CD4-positive, alpha-beta T cell treated with Interleukin-12 subunit alpha and Interleukin-12 subunit beta, for 1 hour (primary cell): ENCODE results near the gene CHMP3.

Experiments used
- DNase-seq: peaks from one replicate; pipeline ENCODE4 v3.0.0-alpha.2; 2020

CHMP3 gene

GRCh38 chr2:86461042-86461743, 102.0 kb downstream of the CHMP3 start:
- no peak for DNase-seq

- no peak for DNase-seq
Observed at GRCh38 chr2:86455181-86455580, 108.1 kb downstream of the CHMP3 start.

- no peak for DNase-seq
Observed at GRCh38 chr2:86454238-86454637, 109.0 kb downstream of the CHMP3 start.

GRCh38 chr2:86453836-86454235, 109.4 kb downstream of the CHMP3 start:
- DNase-seq: no peak
